ENCODE data around the gene IFIT1B.

- TF ChIP-seq EZH2 (IDR thresholded peaks at IDR 0.05; ENCODE audit: low read length) (no peak), CTCF (optimal IDR thresholded peaks at IDR 0.05 in 1 of 3, IDR thresholded peaks at IDR 0.05 in 1 of 3, conservative IDR thresholded peaks at IDR 0.05 in 1 of 3; ENCODE audit: extremely low read depth in 1 of 3, insufficient read depth in 2 of 3, low read length in 3 of 3) (no peak)
Measured at GRCh38 chr10:89403043-89403442, 25.2 kb downstream of the IFIT1B start.
